ENCODE data around the gene SLC25A33.

DNA sequence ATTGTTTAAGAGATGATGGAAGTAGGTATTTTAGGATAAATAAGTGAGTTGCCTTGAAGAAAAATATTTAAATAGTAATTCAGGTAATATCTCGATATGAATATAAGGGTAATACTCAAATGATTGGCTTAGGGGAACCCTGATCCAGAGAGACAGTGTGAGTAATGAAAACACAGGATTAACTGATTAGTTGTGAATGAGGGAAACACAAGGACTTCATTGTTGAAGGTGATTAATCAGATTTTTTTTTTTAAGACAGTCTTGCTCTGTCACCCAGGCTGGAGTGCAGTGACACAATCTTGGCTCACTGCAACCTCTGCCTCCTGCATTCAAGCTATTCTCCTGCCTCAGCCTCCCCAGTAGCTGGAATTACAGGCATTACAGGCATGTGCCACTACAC is 12.7 kb downstream of the SLC25A33 start:
- TF ChIP-seq, protein P1, sequence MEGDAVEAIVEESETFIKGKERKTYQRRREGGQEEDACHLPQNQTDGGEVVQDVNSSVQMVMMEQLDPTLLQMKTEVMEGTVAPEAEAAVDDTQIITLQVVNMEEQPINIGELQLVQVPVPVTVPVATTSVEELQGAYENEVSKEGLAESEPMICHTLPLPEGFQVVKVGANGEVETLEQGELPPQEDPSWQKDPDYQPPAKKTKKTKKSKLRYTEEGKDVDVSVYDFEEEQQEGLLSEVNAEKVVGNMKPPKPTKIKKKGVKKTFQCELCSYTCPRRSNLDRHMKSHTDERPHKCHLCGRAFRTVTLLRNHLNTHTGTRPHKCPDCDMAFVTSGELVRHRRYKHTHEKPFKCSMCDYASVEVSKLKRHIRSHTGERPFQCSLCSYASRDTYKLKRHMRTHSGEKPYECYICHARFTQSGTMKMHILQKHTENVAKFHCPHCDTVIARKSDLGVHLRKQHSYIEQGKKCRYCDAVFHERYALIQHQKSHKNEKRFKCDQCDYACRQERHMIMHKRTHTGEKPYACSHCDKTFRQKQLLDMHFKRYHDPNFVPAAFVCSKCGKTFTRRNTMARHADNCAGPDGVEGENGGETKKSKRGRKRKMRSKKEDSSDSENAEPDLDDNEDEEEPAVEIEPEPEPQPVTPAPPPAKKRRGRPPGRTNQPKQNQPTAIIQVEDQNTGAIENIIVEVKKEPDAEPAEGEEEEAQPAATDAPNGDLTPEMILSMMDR (IDR thresholded peaks at IDR 0.05), result no peak
- TF ChIP-seq EZH2 (IDR thresholded peaks at IDR 0.05) (no peak), EZH2phosphoT487 (IDR thresholded peaks at IDR 0.05) (no peak)

Measured in neural progenitor cell (in vitro differentiated cells).